GM12878 (cell line): ENCODE results near the gene ZFYVE21. TPM values are rescaled to one million over a fixed set of nuclear protein-coding genes. Genes with fewer than 3 reads are reported as not detected.

Experiments
- ATAC-seq: fragments of 200-7000 bp; cut with Tn5 transposase; 3 replicates; pipeline ENCODE4 v1.9.1; 2020; ENCODE audit warnings: mild to moderate bottlenecking, moderate library complexity
- BruUV-seq: library from RNA; stranded (reverse); fragments of 400-500 nt; replicated peaks from 2 replicates; lab custom pipeline; 2021; lab: Mats Ljungman, UMichigan
- CTCF ChIA-PET: fragments of 300-600 bp; sonication (Branson Sonifier 250); formaldehyde crosslinking; extraction: SDS; loops from one replicate; lab custom pipeline; 2021; ENCODE audit warnings: inconsistent platforms; lab: Yijun Ruan, JAX
- POLR2A ChIA-PET: fragments of 350-600 bp; formaldehyde crosslinking; extraction: SDS; loops from one replicate; lab custom pipeline; 2021; ENCODE audit warnings: inconsistent platforms; lab: Charles Lee
- RAD21 ChIA-PET: fragments of 300-600 bp; sonication (Branson Sonifier 250); formaldehyde crosslinking; loops from one replicate; lab custom pipeline; 2023; ENCODE audit warnings: antibody characterized with exemption; ENCODE audit not compliant: unreplicated experiment; lab: Charles Lee
- SMC1A ChIA-PET: fragments of 300-600 bp; sonication (Branson Sonifier 250); formaldehyde crosslinking; loops from one replicate; lab custom pipeline; 2023; ENCODE audit not compliant: unreplicated experiment, uncharacterized antibody; lab: Charles Lee
- DNase-seq: peaks from one replicate; pipeline ENCODE4 v3.0.0-alpha.2; 2011; ENCODE audit warnings: low read depth, low spot score
- FAIRE-seq: peaks from 3 replicates; lab custom pipeline; 2011; peaks lifted over from hg19 to GRCh38; lab: Jason Lieb, UNC
- H2AFZ ChIP-seq: 2 replicates; pipeline ENCODE4 v1.6.0; 2011; ENCODE audit warnings: low read depth, low read length, control low read depth; ENCODE audit not compliant: control insufficient read depth
- H3K27ac ChIP-seq: 2 replicates; pipeline ENCODE4 v1.5.1; 2011; ENCODE audit warnings: control low read depth; ENCODE audit not compliant: control insufficient read depth, insufficient read depth
- H3K27me3 ChIP-seq, 2 experiments: replicated peaks in 1 of 2; 2 replicates each; pipeline versions ENCODE4 v1.6.0 to v1.6.1; 2011; ENCODE audit warnings: low read length in 1 of 2; ENCODE audit not compliant: control insufficient read depth in 2 of 2, insufficient read depth in 2 of 2
- H3K36me3 ChIP-seq, 2 experiments: 2 replicates each; pipeline ENCODE4 v1.5.1; 2011; ENCODE audit warnings: low read length in 1 of 2; ENCODE audit not compliant: control insufficient read depth in 2 of 2, insufficient read depth in 2 of 2
- H3K4me1 ChIP-seq: 2 replicates; pipeline ENCODE4 v1.6.1; 2011; ENCODE audit warnings: mild to moderate bottlenecking, low read length, moderate library complexity, mixed read lengths; ENCODE audit not compliant: control insufficient read depth, insufficient read depth
- H3K4me2 ChIP-seq: 2 replicates; pipeline ENCODE4 v1.6.0; 2011; ENCODE audit warnings: control low read depth; ENCODE audit not compliant: control insufficient read depth, insufficient read depth
- H3K4me3 ChIP-seq: fragments of 200-600 bp; sonication (generic); 2 replicates; pipeline ENCODE4 v1.5.1; 2016
- H3K79me2 ChIP-seq: 2 replicates; pipeline ENCODE4 v1.6.0; 2011; ENCODE audit warnings: low read length; ENCODE audit not compliant: control insufficient read depth, insufficient read depth
- H3K9ac ChIP-seq: 2 replicates; pipeline ENCODE4 v1.8.0; 2011; ENCODE audit warnings: low read length, control low read depth, mixed read lengths; ENCODE audit not compliant: control insufficient read depth, insufficient read depth
- H3K9me3 ChIP-seq: replicated peaks from 3 replicates; pipeline ENCODE4 v1.5.1; 2011; ENCODE audit warnings: mild to moderate bottlenecking, low read length; ENCODE audit not compliant: control insufficient read depth, insufficient read depth
- H4K20me1 ChIP-seq: 2 replicates; pipeline ENCODE4 v1.6.0; 2011; ENCODE audit not compliant: control insufficient read depth, insufficient read depth
- CTCF ChIP-seq, 3 experiments: IDR thresholded peaks in 2 of 3; conservative IDR thresholded peaks in 1 of 3; 2 replicates each; pipeline ENCODE4 v1.5.1; 2011; ENCODE audit warnings: low read depth in 3 of 3, low read length in 3 of 3, mild to moderate bottlenecking in 3 of 3, control low read depth in 2 of 3, moderate library complexity in 2 of 3, inconsistent platforms in 1 of 3, mixed read lengths in 1 of 3; ENCODE audit not compliant: control insufficient read depth in 2 of 3, insufficient read depth in 1 of 3; ENCODE audit errors: extremely low read depth in 1 of 3
- EP300 ChIP-seq, 2 experiments: fragments of 150-350 bp in 1 of 2; IDR thresholded peaks; 2 replicates each; pipeline ENCODE4 v1.6.1; 2011 to 2012; ENCODE audit warnings: low read depth in 2 of 2, low read length in 2 of 2, borderline replicate concordance in 1 of 2, improper control_type of control experiment in 1 of 2, inconsistent platforms in 1 of 2; ENCODE audit not compliant: control insufficient read depth in 1 of 2
- HDAC6 ChIP-seq: fragments of 200-600 bp; sonication (generic); IDR thresholded peaks from one replicate; pipeline ENCODE4 v1.8.0; 2017; ENCODE audit warnings: antibody characterized with exemption; ENCODE audit not compliant: unreplicated experiment
- KAT2A ChIP-seq: conservative IDR thresholded peaks from 2 replicates; pipeline ENCODE4 v1.6.1; 2011; ENCODE audit warnings: low read depth, low read length; ENCODE audit not compliant: control insufficient read depth
- KDM1A ChIP-seq: fragments of 200-600 bp; sonication (generic); IDR thresholded peaks from 2 replicates; pipeline ENCODE4 v1.6.1; 2016; ENCODE audit warnings: borderline replicate concordance
- NFXL1 ChIP-seq: fragments of 450-650 bp; IDR thresholded peaks from 2 replicates; pipeline ENCODE4 v1.6.1; 2017; ENCODE audit warnings: antibody characterized with exemption, mild to moderate bottlenecking, borderline replicate concordance
- NRF1 ChIP-seq: conservative IDR thresholded peaks from 2 replicates; pipeline ENCODE4 v1.6.1; 2011; ENCODE audit warnings: mild to moderate bottlenecking, low read depth, low read length, improper control_type of control experiment
- PAX5 ChIP-seq: IDR thresholded peaks from 2 replicates; pipeline ENCODE4 v1.6.1; 2011; ENCODE audit warnings: low read depth, low read length, borderline replicate concordance
- PAX8 ChIP-seq: fragments of 450-650 bp; IDR thresholded peaks from 2 replicates; pipeline ENCODE4 v1.6.1; 2017; ENCODE audit warnings: mild to moderate bottlenecking, moderate library complexity
- RFX5 ChIP-seq: IDR thresholded peaks from 2 replicates; pipeline ENCODE4 v1.6.1; 2011; ENCODE audit warnings: low read depth, low read length, improper control_type of control experiment
- SIX5 ChIP-seq: IDR thresholded peaks from 2 replicates; pipeline ENCODE4 v1.6.1; 2011; ENCODE audit warnings: mild to moderate bottlenecking, low read depth, low read length, moderate library complexity; ENCODE audit not compliant: severe bottlenecking
- SMAD1 ChIP-seq: fragments of 450-650 bp; IDR thresholded peaks from 2 replicates; pipeline ENCODE4 v1.6.1; 2018; ENCODE audit warnings: mild to moderate bottlenecking, low read depth; ENCODE audit not compliant: partially characterized antibody
- SMC3 ChIP-seq: IDR thresholded peaks from 2 replicates; pipeline ENCODE4 v1.6.1; 2011; ENCODE audit warnings: low read length, improper control_type of control experiment, borderline replicate concordance
- SRF ChIP-seq, 2 experiments: IDR thresholded peaks; 2 replicates each; pipeline ENCODE4 v1.6.1; 2011; ENCODE audit warnings: low read depth in 2 of 2, low read length in 2 of 2, mild to moderate bottlenecking in 1 of 2, moderate library complexity in 1 of 2
- ZBED1 ChIP-seq: IDR thresholded peaks from 2 replicates; pipeline ENCODE4 v1.6.1; 2016; ENCODE audit warnings: borderline replicate concordance
- ZNF622 ChIP-seq: fragments of 450-650 bp; IDR thresholded peaks from 2 replicates; pipeline ENCODE4 v1.6.1; 2017; ENCODE audit warnings: mild to moderate bottlenecking, inconsistent platforms
- WGBS: methylation state at CpG from one replicate; pipeline ENCODE4 v1.1.6; 2016; ENCODE audit warnings: low lambda C conversion rate; ENCODE audit not compliant: insufficient replicate concordance, insufficient coverage; ENCODE audit errors: missing lambda C conversion rate; 5-methylcytosine and 5-hydroxymethylcytosine counted together
- in situ Hi-C: fragments of 300-500 bp; cut with MboI; formaldehyde crosslinking; loops from 9 replicates; pipeline ENCODE4 v1.14.3; 2018; ENCODE audit warnings: mixed read lengths
- intact Hi-C: fragments of 100-400 bp; cut with micrococcal nuclease; formaldehyde crosslinking; loops from one replicate; pipeline ENCODE4 v1.14.2; 2022; ENCODE audit not compliant: unreplicated experiment
- polyA plus RNA-seq, 11 experiments: library from polyadenylated mRNA; depleted of rRNA in 4 of 11; unstranded in 6 of 11; stranded (reverse) in 5 of 11; fragments of >200 nt; fragmentation: Nextera tagmentation in 4 of 11; fragmentation: Illumina TruSeq in 1 of 11; extraction: Ambion mirVana in 4 of 11; extraction: Trizol in 1 of 11; gene quantifications; 1 replicate in 1 of 11; 2 replicates in 10 of 11; pipeline versions ENCODE4 v1.2.1 to v1.2.3, GENCODE V29; 2011 to 2016; ENCODE audit warnings: inconsistent platforms in 2 of 11, missing spikeins in 2 of 11, low read depth in 1 of 11
- total RNA-seq, 4 experiments: library from RNA; depleted of rRNA in 3 of 4; stranded (reverse); fragments of >200 nt in 3 of 4; fragmentation: Illumina TruSeq in 1 of 4; extraction: Trizol in 1 of 4; gene quantifications; 2 replicates each; pipeline versions ENCODE4 v1.2.1 to v1.2.3, GENCODE V29; 2013 to 2021
- TF ChIP-seq, protein P1 (sequence below): fragments of 450-650 bp; IDR thresholded peaks from 2 replicates; pipeline ENCODE4 v1.6.1; 2016; ENCODE audit warnings: mild to moderate bottlenecking
- TF ChIP-seq, protein P2 (sequence below): fragments of 450-650 bp; IDR thresholded peaks from 2 replicates; pipeline ENCODE4 v1.6.1; 2017; ENCODE audit warnings: mild to moderate bottlenecking, low read depth, inconsistent platforms; ENCODE audit not compliant: poor library complexity, severe bottlenecking
- TF ChIP-seq, protein P3 (sequence below): IDR thresholded peaks from 2 replicates; pipeline ENCODE4 v1.6.1; 2011; ENCODE audit warnings: borderline replicate concordance, low read depth, mild to moderate bottlenecking, moderate library complexity, mixed read lengths, low read length; ENCODE audit not compliant: insufficient read depth; ENCODE audit errors: extremely low read length

The ZFYVE21 gene
- total and polyA plus RNA-seq, 10 of the 15 experiments (the other 5 are each of a cell fraction or from before 2014, with no cell fraction given), result 0.79 to 21.7 (median 13.8) TPM

DNA sequence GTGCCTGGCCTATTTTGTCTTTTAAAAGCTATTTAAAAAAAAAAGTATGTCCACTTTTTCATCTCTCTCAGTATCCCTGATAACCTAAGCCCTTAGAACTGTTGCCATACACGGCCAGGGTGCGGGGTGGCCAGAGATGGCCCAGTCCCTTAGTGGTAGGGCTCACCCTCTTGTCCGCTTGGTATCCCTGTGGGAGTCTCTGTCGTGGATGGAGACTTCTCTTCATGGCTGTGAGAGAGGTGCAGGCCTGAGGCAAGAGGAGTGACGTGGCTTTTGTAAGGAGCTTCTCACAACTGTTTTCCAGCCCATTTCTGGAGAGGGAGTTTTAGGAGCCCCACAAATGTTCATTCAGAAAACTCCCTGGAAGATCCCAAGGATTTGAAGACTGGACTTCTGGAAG lies 27.2 kb upstream of the ZFYVE21 start:
- H3K9ac ChIP-seq, result peak overlapping the region; percentile 53; the same call in 1 of the 2 replicates

More for the DNA sequence above, 27.2 kb upstream of the ZFYVE21 start:
- in situ Hi-C loops, result no loop called here
- DNase-seq (no peak), ATAC-seq (no peak), FAIRE-seq (no peak)
- Histone ChIP-seq H3K4me1 (peaks cover 38% of the 10 kb centered on the region), H3K79me2 (peaks cover 11% of the 10 kb centered on the region), H3K27me3 (no peaks in the 10 kb centered on the region), H3K4me3 (no peak overlapping the region), H2AFZ (no peak overlapping the region), H3K27ac (peak overlapping the region; percentile 97), H3K9me3 (no peaks in the 10 kb centered on the region), H3K4me2 (no peak overlapping the region), H4K20me1 (no peaks in the 10 kb centered on the region), H3K36me3 (peaks cover 8 to 36% of the 10 kb centered on the region in 2 experiments)
- no TSS peak for BruUV-seq
- 93% methylated on average over 5 of the region's 5 CpGs for WGBS
- SMC1A ChIA-PET, result no interaction called here
- no peak for TF ChIP-seq SIX5
- TF ChIP-seq SRF (IDR thresholded peaks at IDR 0.05; ENCODE audit: low read depth in 2 of 2, low read length in 2 of 2), result no peak
- no peak for TF ChIP-seq ZNF622
- TF ChIP-seq KAT2A, result no peak
- no peak for TF ChIP-seq PAX8
- TF ChIP-seq KDM1A, result no peak
- TF ChIP-seq RFX5, result no peak
- TF ChIP-seq, protein P1, sequence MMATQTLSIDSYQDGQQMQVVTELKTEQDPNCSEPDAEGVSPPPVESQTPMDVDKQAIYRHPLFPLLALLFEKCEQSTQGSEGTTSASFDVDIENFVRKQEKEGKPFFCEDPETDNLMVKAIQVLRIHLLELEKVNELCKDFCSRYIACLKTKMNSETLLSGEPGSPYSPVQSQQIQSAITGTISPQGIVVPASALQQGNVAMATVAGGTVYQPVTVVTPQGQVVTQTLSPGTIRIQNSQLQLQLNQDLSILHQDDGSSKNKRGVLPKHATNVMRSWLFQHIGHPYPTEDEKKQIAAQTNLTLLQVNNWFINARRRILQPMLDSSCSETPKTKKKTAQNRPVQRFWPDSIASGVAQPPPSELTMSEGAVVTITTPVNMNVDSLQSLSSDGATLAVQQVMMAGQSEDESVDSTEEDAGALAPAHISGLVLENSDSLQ, result no peak
- no peak for TF ChIP-seq SMC3
- TF ChIP-seq EP300 (IDR thresholded peaks at IDR 0.05; ENCODE audit: borderline replicate concordance in 1 of 2, control insufficient read depth in 1 of 2, low read depth in 2 of 2, low read length in 2 of 2), result no peak
- TF ChIP-seq, protein P2, sequence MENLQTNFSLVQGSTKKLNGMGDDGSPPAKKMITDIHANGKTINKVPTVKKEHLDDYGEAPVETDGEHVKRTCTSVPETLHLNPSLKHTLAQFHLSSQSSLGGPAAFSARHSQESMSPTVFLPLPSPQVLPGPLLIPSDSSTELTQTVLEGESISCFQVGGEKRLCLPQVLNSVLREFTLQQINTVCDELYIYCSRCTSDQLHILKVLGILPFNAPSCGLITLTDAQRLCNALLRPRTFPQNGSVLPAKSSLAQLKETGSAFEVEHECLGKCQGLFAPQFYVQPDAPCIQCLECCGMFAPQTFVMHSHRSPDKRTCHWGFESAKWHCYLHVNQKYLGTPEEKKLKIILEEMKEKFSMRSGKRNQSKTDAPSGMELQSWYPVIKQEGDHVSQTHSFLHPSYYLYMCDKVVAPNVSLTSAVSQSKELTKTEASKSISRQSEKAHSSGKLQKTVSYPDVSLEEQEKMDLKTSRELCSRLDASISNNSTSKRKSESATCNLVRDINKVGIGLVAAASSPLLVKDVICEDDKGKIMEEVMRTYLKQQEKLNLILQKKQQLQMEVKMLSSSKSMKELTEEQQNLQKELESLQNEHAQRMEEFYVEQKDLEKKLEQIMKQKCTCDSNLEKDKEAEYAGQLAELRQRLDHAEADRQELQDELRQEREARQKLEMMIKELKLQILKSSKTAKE, result no peak
- no peak for TF ChIP-seq NRF1
- TF ChIP-seq NFXL1, result no peak
- TF ChIP-seq SMAD1, result no peak
- TF ChIP-seq HDAC6, result no peak
- no peak for TF ChIP-seq ZBED1
- no peak for TF ChIP-seq PAX5
- no peak for TF ChIP-seq CTCF (IDR thresholded peaks at IDR 0.05 in 2 of 3, conservative IDR thresholded peaks at IDR 0.05 in 1 of 3; ENCODE audit: control insufficient read depth in 2 of 3, extremely low read depth in 1 of 3, insufficient read depth in 1 of 3, low read depth in 3 of 3, low read length in 3 of 3)
- TF ChIP-seq, protein P3, sequence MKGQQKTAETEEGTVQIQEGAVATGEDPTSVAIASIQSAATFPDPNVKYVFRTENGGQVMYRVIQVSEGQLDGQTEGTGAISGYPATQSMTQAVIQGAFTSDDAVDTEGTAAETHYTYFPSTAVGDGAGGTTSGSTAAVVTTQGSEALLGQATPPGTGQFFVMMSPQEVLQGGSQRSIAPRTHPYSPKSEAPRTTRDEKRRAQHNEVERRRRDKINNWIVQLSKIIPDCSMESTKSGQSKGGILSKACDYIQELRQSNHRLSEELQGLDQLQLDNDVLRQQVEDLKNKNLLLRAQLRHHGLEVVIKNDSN, result no peak
- POLR2A ChIA-PET, result interaction anchor here (0.6 kb wide), 1 partner anchor 156 kb away, joined by 3 read pairs; no protein-coding TSS in a partner anchor
- intact Hi-C loops, result loop anchor here (2.0 kb wide), 1 partner anchor 116 kb away; no protein-coding TSS in a partner anchor
- RAD21 ChIA-PET, result interaction anchor here (1.7 to 2.0 kb wide), 2 partner anchors 8 to 26 kb away, joined by 7 to 9 read pairs; partner anchors contain the start of genes XRCC3 and ZFYVE21
- CTCF ChIA-PET, result interaction anchor here (0.6 to 2.3 kb wide), 2 partner anchors 8 to 1783 kb away, joined by 3 to 13 read pairs; no protein-coding TSS in a partner anchor
